Activated naive CD4-positive, alpha-beta T cell (primary cell): ENCODE results near the gene UNC13D.
"Not testable (repeated sequence)": the region's sequence is repeated elsewhere in the genome, so short reads cannot be mapped to it uniquely, and the experiment has no call there.

Experiments used
- DNase-seq, 4 experiments: peaks; one replicate each; lab custom pipeline; 2025; lab: John Stamatoyannopoulos, UW

The UNC13D gene

DNA sequence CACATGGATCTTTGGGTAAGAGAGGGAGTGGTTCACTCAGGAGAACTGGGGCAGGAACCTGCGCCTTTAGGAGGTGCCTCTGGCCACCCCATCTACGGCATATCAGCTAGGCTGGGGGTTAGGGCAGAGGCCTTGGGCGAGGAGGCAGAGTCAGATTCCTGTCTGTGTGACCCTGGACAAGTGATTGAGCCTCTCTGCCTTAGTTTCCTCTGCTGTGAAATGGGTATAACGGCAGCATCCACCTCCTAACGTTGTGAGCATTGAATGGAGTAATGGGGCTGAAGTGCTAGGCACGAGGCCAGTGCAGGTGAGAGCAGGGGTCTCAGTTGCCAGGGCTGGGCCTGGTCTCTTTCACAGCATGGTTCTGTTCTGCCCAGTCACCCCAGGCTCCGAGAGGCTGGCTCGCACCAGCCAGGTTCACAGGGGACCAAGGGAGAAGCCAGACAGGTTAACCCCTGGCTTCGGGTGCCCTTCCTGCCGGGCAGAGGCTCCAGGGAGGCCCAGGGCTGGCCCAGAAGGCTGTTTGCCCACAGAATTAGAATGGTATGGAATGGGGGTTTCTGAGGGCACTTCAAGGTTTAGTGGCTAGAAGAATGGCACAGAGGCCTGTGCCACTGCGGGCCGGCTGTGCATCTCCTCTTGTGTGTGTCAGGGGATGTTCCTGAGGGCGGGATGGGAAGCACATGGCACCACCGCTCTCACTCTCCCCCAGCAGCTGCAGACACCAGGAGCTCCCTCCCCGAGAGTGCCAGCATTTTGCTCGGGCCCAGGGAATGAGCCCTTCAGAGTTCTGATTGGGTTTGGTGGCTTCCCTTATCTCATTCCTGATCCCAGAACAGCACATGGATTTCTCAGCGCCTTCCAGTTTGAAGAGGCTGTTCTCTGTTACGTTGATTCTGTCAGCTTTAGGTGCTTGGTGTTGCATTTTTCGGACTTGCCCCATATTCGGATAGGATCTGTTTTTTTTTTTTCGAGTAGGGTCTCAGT is 23.8 kb downstream of the UNC13D start:
- DNase-seq: no peak

DNA sequence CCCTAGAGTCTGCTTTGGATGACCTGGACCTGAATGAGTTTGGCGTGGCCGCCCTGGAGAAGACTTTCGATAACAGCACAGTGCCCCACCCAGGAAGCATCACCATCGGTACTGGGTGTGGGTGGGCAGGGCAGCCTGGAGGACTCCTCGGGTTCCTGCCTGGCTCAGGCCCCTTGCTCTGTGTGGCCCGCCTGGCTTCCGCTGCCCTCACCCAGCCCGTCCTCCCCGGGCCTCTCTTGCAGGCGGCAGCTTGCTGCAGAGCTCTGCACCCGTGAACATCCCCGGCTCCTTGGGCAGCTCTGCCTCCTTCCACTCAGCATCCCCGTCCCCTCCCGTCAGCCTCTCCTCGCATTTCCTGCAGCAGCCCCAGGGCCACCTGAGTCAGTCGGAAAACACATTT is 24.5 kb downstream of the UNC13D start:
- no peak for DNase-seq

DNA sequence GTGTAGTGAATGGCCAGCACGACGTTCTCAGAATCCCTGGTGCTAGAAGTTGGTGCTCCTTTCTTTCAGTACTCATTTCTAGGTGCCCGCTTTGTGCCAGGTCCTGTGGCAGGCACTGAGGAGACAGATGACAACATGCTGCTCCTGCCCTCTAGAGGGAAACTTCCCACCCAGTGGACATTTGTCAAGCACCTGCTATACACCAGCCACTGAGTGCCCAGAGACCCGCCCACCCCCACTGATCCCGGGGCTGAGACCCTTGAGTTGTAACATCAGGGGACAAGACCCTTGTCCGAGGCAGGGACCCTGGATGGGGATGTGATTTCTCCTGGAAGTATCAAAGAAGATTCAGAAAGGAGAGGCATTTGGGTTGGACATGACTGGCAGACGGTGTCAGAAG is 25.1 kb downstream of the UNC13D start:
- no peak for DNase-seq

DNA sequence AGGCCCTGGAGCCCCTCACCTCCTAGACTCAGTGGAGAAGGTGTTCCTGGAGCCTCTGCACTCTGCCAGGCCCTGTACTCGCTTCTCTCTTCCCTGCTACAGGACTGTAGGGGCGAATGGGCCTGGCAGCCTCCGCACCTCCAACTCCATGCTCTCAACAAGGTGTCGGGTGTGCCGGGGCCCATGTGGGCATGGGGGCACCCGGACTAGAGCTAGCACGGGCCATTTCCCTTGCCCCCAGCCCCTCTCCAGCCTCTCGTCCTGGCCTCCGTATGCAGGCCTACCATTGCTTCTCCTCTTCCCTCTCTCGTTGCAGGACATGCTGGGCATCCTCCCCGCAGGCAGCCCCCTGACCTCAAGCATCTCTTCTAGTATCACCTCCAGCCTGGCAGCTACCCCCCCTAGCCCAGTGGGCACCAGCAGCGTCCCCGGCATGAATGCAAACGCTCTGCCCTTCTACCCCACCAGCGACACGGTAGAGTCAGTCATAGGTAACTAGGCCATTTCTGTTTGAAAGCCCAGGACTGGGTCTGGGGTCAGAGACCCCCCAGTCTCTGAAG is 25.8 kb downstream of the UNC13D start:
- no peak for DNase-seq

DNA sequence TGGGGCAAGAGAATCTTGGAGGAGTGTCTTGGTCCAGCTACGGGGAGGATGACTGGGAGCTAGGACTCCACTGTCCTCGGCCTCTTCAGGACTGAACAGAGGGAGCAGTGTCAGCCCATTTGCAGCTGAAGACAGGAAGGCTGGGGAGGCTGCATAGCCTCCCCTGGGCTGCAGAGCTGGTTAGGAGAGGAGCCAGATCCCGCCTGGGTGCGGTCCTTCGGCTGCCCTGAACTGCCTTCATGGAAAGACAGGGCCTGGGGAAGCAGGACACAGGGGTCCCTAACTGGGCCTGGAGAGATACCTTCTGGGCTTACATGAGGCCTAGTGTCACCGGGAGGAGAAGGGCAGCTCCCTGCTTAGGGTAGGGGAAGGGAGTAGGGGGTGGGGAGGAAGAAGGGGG is 26.6 kb downstream of the UNC13D start:
- DNase-seq: no peak

DNA sequence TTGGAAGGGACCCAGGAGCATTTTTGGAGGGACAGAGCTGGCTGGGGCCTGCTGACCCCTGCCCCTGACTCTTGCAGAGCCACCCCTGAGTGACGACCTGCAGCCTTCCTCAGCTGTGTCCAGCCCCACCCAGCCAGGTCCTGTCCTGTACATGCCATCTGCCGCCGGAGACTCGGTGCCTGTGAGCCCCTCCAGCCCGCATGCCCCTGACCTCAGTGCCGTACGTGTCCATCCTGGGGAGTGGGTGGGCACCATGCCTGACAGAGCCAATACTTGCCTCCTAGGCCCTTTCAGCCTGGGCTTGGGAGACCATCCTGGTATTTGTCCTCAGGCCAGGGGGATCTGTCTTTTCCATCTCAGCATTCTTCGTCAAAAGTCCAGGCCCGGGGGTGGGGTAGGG is 27.5 kb downstream of the UNC13D start:
- no peak for DNase-seq

DNA sequence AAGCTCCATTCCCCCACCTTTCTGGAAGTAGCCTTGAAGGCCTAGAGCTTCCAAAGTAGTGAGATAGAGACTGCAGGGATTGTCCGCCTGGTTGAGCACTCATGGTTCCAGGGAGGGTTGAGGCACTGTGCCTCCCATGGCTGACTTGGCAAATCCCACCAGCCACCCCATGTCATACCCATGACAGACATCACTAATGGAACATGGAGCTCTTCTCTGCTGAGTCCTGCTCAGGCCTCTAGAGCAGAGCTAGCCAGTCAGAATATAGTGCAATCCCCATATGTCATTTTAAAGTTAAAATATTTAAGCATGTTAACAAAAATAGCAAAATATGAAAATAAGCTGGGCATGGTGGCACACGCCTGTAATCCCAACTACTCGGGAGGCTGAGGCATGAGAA is 28.8 kb downstream of the UNC13D start:
- no peak for DNase-seq

DNA sequence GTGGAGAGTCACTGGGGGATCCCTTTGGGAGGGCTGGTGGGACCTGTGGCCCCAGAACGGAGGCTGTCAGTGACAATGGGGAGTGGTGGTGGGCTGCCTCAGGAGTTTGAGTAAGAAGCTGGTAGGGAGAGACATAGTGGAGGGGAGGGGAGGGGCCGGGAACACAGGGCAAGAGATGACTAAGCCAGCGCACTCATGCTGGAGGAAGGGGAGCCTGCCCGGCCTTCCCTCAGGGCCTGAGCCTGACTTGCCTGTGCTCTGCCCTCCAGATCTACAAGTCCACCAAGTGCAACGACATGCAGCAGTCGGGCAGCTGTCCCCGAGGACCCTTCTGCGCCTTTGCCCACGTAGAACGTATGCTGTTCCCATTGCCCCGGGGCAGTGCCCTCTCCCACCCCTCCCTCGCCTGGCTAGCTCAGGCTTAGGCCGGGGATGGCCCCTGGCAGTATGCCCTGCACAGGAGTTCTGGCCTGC is 29.3 kb downstream of the UNC13D start:
- no peak for DNase-seq

DNA sequence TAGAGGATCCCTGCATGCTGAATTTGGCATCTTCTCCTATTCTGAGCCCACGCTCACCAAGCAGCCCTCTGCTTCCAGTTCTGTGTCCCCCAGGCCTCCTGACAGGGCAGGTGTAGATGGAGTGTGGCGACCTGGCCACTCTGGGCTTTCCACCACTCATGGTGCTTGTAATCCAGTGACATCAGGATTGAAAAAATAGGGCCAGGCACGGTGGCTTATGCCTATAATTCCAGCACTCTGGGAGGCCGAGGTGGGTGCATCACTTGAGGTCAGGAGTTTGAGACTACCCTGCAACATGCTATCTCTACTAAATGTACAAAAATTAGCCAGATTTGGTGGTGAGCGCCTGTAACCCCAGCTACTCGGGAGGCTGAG is 30.2 kb downstream of the UNC13D start:
- no peak for DNase-seq

DNA sequence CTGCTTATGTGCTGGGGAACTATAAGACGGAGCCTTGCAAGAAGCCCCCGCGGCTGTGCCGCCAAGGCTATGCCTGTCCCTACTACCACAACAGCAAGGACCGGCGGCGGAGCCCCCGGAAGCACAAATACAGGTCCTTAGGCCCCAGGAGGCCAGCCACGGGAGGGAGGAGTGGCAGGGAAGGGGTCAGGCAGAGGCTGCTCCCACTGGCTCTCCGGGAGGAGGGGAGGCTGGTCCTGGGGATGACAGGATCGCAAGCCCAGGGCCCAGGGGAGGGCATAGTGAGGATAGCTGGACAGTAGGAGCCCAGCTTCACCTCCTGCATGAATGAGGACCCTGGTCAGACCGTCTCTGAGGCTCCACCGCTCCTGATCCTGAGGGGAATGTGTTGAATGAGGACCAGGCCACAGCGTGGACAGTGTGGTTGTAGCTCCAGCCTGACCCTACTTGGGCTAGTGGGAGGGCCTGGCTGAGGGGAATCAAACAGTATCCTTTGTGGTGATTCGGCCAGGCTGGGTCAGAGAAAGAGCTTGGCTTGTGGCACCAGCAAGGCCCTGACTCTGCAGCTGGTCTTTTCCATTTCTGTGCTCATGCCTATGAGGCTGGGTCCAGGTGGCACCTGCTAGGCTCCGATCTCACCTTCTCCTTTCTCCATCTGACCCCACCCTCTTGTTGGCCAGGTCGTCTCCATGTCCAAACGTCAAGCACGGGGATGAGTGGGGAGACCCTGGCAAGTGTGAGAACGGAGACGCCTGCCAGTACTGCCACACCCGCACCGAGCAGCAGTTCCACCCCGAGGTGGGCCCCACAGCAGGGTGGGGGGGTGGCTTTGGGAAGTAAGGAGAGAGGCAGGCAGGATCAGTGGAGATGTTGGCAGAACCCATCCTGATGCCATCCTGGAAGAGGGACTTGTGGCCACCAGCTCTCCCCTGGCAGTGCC is 30.9 kb downstream of the UNC13D start:
- no peak for DNase-seq

DNA sequence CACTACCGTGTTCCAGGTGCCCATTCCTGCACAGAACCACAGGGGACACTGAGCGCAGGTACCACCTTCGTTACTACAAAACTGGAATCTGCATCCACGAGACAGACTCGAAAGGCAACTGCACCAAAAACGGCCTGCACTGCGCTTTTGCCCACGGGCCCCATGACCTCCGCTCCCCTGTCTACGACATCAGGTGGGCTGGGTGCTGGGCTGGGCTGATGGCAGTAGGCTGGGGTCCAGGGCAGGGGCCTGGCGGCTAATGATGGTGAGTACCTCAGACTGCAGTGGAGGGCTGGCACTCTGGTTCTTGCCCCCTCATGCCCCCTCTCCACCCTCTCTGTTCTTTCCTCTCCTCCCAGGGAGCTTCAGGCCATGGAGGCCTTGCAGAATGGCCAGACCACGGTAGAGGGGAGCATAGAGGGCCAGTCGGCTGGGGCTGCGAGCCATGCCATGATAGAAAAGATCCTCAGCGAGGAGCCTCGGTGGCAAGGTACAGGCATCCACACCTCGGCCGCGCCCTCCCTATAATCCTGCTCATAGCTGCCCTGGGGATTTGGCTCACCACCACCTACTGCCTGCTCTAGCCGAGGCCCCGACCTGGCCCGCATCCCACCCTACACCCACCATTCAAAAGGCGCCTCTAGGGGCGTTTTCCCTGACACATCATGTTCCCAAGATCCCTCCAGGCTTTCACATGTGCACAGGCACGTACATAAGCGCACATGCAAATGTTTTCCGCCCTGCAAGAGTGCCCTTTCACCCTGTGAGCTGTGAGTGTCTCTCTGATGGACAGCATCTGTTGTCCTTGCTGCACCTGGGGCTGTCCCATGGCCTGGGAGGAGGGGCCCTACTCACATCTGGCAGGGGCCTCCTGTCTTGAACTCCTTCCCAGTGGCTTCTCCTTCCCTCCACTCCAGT is 31.8 kb downstream of the UNC13D start:
- no peak for DNase-seq

DNA sequence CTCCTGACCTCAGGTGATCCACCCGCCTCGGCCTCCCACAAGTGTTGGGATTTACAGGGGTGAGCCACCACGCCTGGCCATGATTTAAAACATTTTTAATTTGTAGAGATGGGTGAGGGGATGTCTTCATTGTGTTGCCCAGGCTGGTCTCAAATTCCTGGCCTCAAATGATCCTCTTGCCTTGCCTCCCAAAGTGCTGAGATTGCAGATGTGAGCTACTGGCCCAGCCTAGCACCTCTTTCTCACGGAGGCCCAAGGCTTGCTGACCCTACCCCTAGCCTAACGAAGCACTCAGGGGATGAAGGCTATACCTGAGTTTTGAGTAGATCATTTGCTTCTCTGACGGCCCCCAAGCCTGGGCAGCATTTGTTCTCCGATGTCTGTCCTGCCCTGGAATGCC is 33.0 kb downstream of the UNC13D start:
- DNase-seq: no peak

DNA sequence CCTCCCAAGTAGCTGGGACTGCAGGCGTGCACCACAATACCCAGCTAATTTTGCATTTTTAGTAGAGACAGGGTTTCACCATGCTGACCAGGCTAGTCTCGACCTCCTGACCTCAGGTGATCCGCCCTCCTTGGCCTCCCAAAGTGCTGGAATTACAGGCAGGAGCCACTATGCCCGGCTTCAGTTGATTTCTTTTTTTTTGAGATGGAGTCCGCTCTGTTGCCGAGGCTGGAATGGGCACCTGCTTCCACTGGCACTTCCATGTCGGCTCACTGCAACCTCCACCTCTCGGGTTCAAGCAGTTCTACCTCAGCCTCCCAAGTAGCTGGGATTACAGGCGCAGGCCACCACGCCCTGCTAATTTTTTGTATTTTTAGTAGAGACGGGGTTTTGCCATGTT is 33.4 kb downstream of the UNC13D start:
- DNase-seq: not testable (repeated sequence)

DNA sequence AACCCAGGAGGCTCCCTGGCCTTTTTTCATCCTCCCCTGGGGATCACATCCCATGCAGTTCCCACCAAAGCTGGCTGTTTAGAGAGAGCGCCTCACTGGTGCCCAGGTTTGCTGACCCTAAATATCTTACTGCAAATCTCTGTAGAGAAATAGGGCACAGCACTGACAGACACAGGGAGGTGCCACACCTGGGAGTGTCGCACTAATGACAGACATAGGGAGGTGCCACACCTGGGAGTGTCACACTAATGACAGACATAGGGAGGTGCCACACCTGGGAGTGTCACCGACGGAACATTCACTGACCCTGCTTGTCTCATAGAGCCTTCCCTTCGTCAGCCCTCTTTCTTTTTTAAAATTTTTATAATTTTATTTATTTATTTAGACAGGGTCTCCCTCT is 34.0 kb downstream of the UNC13D start:
- no peak for DNase-seq

DNA sequence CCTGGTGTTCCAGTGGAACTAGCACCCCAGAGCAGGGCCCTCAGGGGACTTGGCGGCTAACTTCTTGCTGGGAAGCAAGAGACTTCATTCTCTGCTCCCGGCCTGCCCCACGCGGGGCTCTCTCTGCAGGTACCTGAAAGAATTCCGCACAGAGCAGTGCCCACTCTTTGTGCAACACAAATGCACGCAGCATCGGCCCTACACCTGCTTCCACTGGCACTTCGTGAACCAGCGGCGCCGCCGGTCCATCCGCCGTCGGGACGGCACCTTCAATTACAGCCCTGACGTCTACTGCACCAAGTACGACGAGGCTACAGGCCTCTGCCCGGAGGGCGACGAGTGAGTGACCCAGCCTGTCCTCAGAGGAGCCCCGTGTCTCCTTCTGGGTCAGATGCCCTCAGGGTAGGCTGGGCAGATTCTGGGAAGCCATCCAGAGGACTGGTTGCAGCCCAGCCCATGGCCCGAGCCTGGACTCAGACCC is 34.5 kb downstream of the UNC13D start:
- no peak for DNase-seq

DNA sequence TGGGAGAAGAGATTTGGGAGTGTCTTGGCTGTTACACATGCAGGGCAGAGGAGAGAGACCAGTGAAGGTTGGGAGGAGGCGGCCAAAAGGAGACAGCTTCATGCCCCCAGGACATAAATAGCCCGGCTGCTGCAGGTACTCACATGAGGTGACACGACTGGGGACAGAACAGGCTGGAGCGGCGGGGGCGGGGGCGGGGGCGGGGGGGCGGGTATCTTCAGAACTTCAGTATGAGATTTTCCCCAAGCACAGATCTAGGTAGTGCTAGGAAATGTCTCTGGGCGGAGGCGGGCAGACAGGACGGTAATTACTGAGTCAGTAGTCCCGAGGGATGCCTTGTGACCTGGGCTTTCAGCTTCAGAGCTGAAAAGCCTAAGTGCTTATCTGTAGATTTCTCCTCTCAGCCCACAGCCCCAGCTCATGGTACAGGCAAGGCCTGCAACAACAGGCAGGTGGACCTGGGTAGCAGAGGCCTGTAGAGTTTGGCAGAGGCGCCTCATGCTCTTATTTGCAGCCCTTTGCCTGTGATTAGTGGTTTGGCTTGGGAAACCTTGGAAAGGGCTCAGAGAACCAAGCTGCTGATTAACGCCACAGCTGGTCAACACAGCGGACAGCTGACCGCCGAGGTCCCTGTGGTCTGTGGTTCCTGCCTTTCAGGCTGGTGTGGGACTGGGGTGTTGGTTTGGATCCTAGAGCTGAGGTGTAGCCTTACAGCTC is 35.1 kb downstream of the UNC13D start:
- DNase-seq: no peak

DNA sequence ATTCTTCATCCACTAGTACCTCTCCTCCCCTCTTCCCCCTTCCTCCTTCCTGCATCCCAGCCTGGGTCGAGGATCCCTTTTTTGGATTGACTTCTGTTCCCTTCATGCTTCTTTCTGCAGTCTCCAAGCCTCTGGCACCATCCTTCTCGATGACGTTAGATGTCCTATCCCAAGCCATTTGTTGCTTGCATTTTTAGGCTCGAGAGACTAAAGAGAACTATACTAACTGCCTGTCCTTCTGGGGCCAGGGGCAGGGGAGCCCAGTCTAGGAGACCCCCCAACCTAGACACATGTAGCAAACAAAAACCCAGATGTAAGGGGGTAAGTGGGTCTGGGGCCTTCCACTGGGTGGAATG is 35.7 kb downstream of the UNC13D start:
- DNase-seq: no peak

DNA sequence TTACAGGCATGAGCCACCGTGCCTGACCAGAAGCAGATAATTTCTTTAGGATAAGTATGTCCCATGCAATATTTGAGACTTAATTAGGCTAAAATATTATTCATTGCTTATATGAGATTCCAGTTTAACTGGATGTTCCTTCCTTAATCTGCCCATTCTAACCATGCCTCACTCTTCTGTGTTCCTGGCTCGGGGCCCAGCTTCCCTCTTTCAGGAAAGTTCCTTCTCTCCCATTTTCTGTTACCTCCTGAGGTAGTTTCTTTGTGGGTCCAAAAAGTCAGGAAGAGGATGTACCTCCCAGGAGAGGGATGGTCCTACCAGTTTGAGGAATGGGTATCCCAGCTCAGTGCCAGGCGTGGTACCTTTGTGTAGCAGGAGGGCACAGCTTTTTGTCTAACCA is 36.3 kb downstream of the UNC13D start:
- DNase-seq: no peak

DNA sequence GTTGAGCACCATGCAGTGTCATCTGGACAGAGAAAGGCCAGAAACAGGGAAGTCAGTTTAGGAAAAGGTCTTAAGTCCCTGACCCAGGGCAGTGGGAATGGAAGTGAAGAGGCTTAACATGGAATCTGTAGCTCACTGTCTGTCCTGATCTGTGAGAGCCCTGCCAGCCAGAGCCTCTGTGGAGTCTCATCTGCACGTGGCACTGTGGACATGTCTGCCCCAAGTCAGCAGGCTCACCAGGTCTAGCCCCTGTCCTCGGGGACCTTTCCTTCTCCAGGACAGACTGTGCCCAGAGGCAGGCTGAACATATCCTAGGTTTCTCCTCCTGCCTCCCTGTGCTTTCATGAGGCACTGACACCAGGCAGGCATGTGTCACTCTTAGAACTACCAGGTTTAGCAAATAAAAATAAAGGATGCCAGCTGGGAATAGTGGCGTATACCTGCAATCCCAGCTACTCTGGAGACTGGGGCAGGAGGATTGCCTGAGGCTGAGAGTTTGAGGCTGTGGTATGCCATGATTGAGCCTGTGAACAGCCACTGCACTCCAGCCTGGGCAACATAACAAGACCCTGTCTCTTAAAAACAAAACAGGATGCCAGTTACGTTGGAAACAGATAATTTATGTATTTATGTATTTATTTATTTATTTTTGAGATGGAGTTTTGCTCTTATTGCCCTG is 37.2 kb downstream of the UNC13D start:
- no peak for DNase-seq

DNA sequence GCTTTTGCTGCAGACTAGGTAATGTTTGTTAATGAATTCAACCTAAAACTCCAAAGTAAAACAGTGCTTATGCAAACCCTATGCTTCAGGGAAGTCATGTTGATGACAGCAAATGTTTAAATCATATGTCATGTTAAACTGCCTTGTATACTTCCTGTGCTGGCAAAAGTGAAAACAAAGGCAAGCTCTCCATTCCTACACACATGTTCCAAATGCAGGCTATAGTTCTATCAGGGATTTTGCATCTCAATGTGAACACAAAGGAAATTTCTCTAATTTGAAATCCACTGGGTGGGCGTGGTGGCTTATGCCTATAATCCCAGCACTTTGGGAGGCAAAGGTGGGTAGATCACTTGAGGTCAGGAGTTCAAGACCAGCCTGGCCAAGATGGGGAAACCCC is 40.3 kb downstream of the UNC13D start:
- DNase-seq: no peak
